ENCODE data around the gene SLC38A10. TPM values are rescaled to one million over a fixed set of nuclear protein-coding genes. Genes with fewer than 3 reads are reported as not detected.

The SLC38A10 gene
- polyA plus RNA-seq, 1 donor (not counting 4 experiments of a cell fraction or from before 2014, with no cell fraction given), result 16.8 TPM

- Histone ChIP-seq H3K9ac (ENCODE audit: control insufficient read depth, extremely low read depth, insufficient read depth, low read length) (no peak overlapping the region), H4K20me1 (ENCODE audit: control insufficient read depth, extremely low read depth, insufficient read depth, low read length) (no peaks in the 10 kb centered on the region), H3K9me1 (ENCODE audit: control insufficient read depth, extremely low read depth, insufficient read depth, low read length) (no peaks in the 10 kb centered on the region), H2AFZ (ENCODE audit: control insufficient read depth, low read length) (no peak overlapping the region), H3K79me2 (ENCODE audit: control insufficient read depth, insufficient read depth, low read length) (no peaks in the 10 kb centered on the region), H3K9me3 (ENCODE audit: control insufficient read depth, low read depth, low read length) (no peaks in the 10 kb centered on the region), H3K4me3 (ENCODE audit: control insufficient read depth in 2 of 3, extremely low read depth in 1 of 3, insufficient read depth in 2 of 3, low read depth in 1 of 3, low read length in 3 of 3) (no peak overlapping the region), H3K4me1 (ENCODE audit: control insufficient read depth, extremely low read depth, insufficient read depth, low read length) (peaks cover 17% of the 10 kb centered on the region), H3K4me2 (ENCODE audit: control insufficient read depth, extremely low read depth, insufficient read depth, low read depth, low read length) (no peak overlapping the region), H3K36me3 (ENCODE audit: control insufficient read depth in 2 of 2, extremely low read depth in 1 of 2, insufficient read depth in 2 of 2, low read length in 2 of 2) (no peaks in the 10 kb centered on the region), H3K27me3 (ENCODE audit: control insufficient read depth, extremely low read depth, insufficient read depth, low read length) (no peaks in the 10 kb centered on the region), H3K27ac (ENCODE audit: control insufficient read depth, insufficient read depth, low read length) (no peak overlapping the region)
- TF ChIP-seq EZH2 (IDR thresholded peaks at IDR 0.05; ENCODE audit: low read length), result no peak
- TF ChIP-seq, protein P1, sequence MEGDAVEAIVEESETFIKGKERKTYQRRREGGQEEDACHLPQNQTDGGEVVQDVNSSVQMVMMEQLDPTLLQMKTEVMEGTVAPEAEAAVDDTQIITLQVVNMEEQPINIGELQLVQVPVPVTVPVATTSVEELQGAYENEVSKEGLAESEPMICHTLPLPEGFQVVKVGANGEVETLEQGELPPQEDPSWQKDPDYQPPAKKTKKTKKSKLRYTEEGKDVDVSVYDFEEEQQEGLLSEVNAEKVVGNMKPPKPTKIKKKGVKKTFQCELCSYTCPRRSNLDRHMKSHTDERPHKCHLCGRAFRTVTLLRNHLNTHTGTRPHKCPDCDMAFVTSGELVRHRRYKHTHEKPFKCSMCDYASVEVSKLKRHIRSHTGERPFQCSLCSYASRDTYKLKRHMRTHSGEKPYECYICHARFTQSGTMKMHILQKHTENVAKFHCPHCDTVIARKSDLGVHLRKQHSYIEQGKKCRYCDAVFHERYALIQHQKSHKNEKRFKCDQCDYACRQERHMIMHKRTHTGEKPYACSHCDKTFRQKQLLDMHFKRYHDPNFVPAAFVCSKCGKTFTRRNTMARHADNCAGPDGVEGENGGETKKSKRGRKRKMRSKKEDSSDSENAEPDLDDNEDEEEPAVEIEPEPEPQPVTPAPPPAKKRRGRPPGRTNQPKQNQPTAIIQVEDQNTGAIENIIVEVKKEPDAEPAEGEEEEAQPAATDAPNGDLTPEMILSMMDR (optimal IDR thresholded peaks at IDR 0.05 in 1 of 3, IDR thresholded peaks at IDR 0.05 in 1 of 3, conservative IDR thresholded peaks at IDR 0.05 in 1 of 3; ENCODE audit: extremely low read depth in 1 of 3, insufficient read depth in 2 of 3, low read length in 3 of 3), result no peak
- DNase-seq (ENCODE audit: low read depth, low spot score) (no peak), FAIRE-seq (no peak)
- dilution Hi-C loops (cut with MboI; ENCODE audit: extremely low pct_ligation_motif_present, low sequenced_read_pairs), result no loop called here
Measured at GRCh38 chr17:81217491-81217890, 77.6 kb downstream of the SLC38A10 start.

GRCh38 chr17:81213978-81214377, 81.1 kb downstream of the SLC38A10 start:
- no peaks in the 10 kb centered on the region for H3K9me1 ChIP-seq (ENCODE audit: control insufficient read depth, extremely low read depth, insufficient read depth, low read length)
- DNase-seq (ENCODE audit: low read depth, low spot score) (no peak), FAIRE-seq (no peak)
- dilution Hi-C loops (cut with MboI; ENCODE audit: extremely low pct_ligation_motif_present, low sequenced_read_pairs), result no loop called here
- H4K20me1 ChIP-seq (ENCODE audit: control insufficient read depth, extremely low read depth, insufficient read depth, low read length), result no peaks in the 10 kb centered on the region
- no peak overlapping the region for H3K9ac ChIP-seq (ENCODE audit: control insufficient read depth, extremely low read depth, insufficient read depth, low read length)
- no peaks in the 10 kb centered on the region for H3K9me3 ChIP-seq (ENCODE audit: control insufficient read depth, low read depth, low read length)
- no peaks in the 10 kb centered on the region for H3K27me3 ChIP-seq (ENCODE audit: control insufficient read depth, extremely low read depth, insufficient read depth, low read length)
- no peak overlapping the region for H3K4me3 ChIP-seq (ENCODE audit: control insufficient read depth in 2 of 3, extremely low read depth in 1 of 3, insufficient read depth in 2 of 3, low read depth in 1 of 3, low read length in 3 of 3)
- H3K79me2 ChIP-seq (ENCODE audit: control insufficient read depth, insufficient read depth, low read length), result no peaks in the 10 kb centered on the region
- TF ChIP-seq, protein P1 (optimal IDR thresholded peaks at IDR 0.05 in 1 of 3, IDR thresholded peaks at IDR 0.05 in 1 of 3, conservative IDR thresholded peaks at IDR 0.05 in 1 of 3; ENCODE audit: extremely low read depth in 1 of 3, insufficient read depth in 2 of 3, low read length in 3 of 3), result no peak
- TF ChIP-seq EZH2 (IDR thresholded peaks at IDR 0.05; ENCODE audit: low read length), result no peak
- no peak overlapping the region for H2AFZ ChIP-seq (ENCODE audit: control insufficient read depth, low read length)
- no peaks in the 10 kb centered on the region for H3K4me1 ChIP-seq (ENCODE audit: control insufficient read depth, extremely low read depth, insufficient read depth, low read length)
- H3K4me2 ChIP-seq (ENCODE audit: control insufficient read depth, extremely low read depth, insufficient read depth, low read depth, low read length), result no peak overlapping the region
- no peak overlapping the region for H3K27ac ChIP-seq (ENCODE audit: control insufficient read depth, insufficient read depth, low read length)
- H3K36me3 ChIP-seq (ENCODE audit: control insufficient read depth in 2 of 2, extremely low read depth in 1 of 2, insufficient read depth in 2 of 2, low read length in 2 of 2), result no peaks in the 10 kb centered on the region
